Measurements from ENCODE around the gene DAB2IP. TPM values are rescaled to one million over a fixed set of nuclear protein-coding genes. Genes with fewer than 3 reads are reported as not detected.

The DAB2IP gene
- total and polyA plus RNA-seq, 8 donors, result 17.5 to 303 (median 45.6) TPM

- 77 to 92% (median 82%) methylated on average over 3 of the region's 3 CpGs for whole genome bisulfite sequencing, 5 donors
- TF ChIP-seq CTCF (IDR thresholded peaks at IDR 0.05) (no peak), POLR2AphosphoS5 (IDR thresholded peaks at IDR 0.05) (no peak), EP300 (IDR thresholded peaks at IDR 0.05) (no peak), POLR2A (IDR thresholded peaks at IDR 0.05) (no peak)
- Histone ChIP-seq H3K4me1 (peaks cover 23 to 52% (median 44%) of the 10 kb centered on the region in 4 donors), H3K27ac (no peak overlapping the region), H3K9me3 (no peaks in the 10 kb centered on the region), H3K4me3 (no peak overlapping the region), H3K27me3 (peaks cover 0 to 27% (median 0%) of the 10 kb centered on the region in 3 donors), H3K36me3 (no peaks in the 10 kb centered on the region)
- no peak for DNase-seq
- intact Hi-C loops (cut with DNase I; ENCODE audit: low total_unique reads), result no loop called here
These were observed 52.8 kb downstream of the DAB2IP start for GRCh38 chr9:121704281-121704680.

GRCh38 chr9:121706149-121706750, 54.8 kb downstream of the DAB2IP start:
- no peak for DNase-seq
- no peaks in the 10 kb centered on the region for H3K36me3 ChIP-seq
- H3K9me3 ChIP-seq, result no peaks in the 10 kb centered on the region
- H3K4me1 ChIP-seq, result peaks cover 9 to 53% (median 32%) of the 10 kb centered on the region in 4 donors
- 70 to 80% (median 74%) methylated on average over 6 to 8 of the region's 8 CpGs for WGBS, 5 donors
- no peak overlapping the region for H3K4me3 ChIP-seq
- TF ChIP-seq POLR2AphosphoS5 (IDR thresholded peaks at IDR 0.05) (no peak), POLR2A (IDR thresholded peaks at IDR 0.05) (no peak), EP300 (IDR thresholded peaks at IDR 0.05) (no peak), CTCF (IDR thresholded peaks at IDR 0.05) (no peak)
- H3K27me3 ChIP-seq, result peaks cover 0 to 7% (median 0%) of the 10 kb centered on the region in 3 donors
- intact Hi-C loops (cut with DNase I; ENCODE audit: low total_unique reads), result no loop called here
- no peak overlapping the region for H3K27ac ChIP-seq

- no peaks in the 10 kb centered on the region for H3K27me3 ChIP-seq
- no peaks in the 10 kb centered on the region for H3K36me3 ChIP-seq
- H3K4me3 ChIP-seq, result no peak overlapping the region
- DNase-seq, result no peak
- TF ChIP-seq EP300 (IDR thresholded peaks at IDR 0.05), result no peak
- no peak for TF ChIP-seq POLR2A (IDR thresholded peaks at IDR 0.05)
- TF ChIP-seq POLR2AphosphoS5 (IDR thresholded peaks at IDR 0.05), result no peak
- no peak for TF ChIP-seq CTCF (IDR thresholded peaks at IDR 0.05)
- intact Hi-C loops (cut with DNase I; ENCODE audit: low total_unique reads), result no loop called here
- H3K27ac ChIP-seq, result peak overlapping the region in 1 of 5 donors; percentile 16
- 64 to 73% (median 66%) methylated on average over 7 of the region's 7 CpGs for WGBS, 5 donors
- H3K9me3 ChIP-seq, result no peaks in the 10 kb centered on the region
- H3K4me1 ChIP-seq, result peaks cover 0 to 43% (median 22%) of the 10 kb centered on the region in 4 donors
These were observed 56.3 kb downstream of the DAB2IP start for GRCh38 chr9:121707477-121708424.

GRCh38 chr9:121708768-121709488, 57.5 kb downstream of the DAB2IP start:
- 75 to 83% (median 79%) methylated on average over 13 to 14 of the region's 14 CpGs for whole genome bisulfite sequencing, 5 donors
- no peaks in the 10 kb centered on the region for H3K27me3 ChIP-seq

More at GRCh38 chr9:121708768-121709488, 57.5 kb downstream of the DAB2IP start:
- no peak for DNase-seq
- Histone ChIP-seq H3K4me1 (peaks cover 0 to 45% (median 24%) of the 10 kb centered on the region in 4 donors), H3K27ac (peak overlapping the region in 2 of 5 donors; percentile 16 to 54), H3K4me3 (no peak overlapping the region), H3K36me3 (no peaks in the 10 kb centered on the region), H3K9me3 (no peaks in the 10 kb centered on the region)
- TF ChIP-seq EP300 (IDR thresholded peaks at IDR 0.05) (no peak), CTCF (IDR thresholded peaks at IDR 0.05) (no peak), POLR2A (IDR thresholded peaks at IDR 0.05) (no peak), POLR2AphosphoS5 (IDR thresholded peaks at IDR 0.05) (no peak)
- intact Hi-C loops (cut with DNase I; ENCODE audit: low total_unique reads), result no loop called here

All from stomach (tissue), 9 donors.